HS-27A (cell line): ENCODE data around the gene NBAS.

Experiments used
- DNase-seq: peaks from one replicate; pipeline ENCODE4 v3.0.0-alpha.2; 2012; ENCODE audit warnings: low read depth, missing footprints

Gene NBAS

DNA sequence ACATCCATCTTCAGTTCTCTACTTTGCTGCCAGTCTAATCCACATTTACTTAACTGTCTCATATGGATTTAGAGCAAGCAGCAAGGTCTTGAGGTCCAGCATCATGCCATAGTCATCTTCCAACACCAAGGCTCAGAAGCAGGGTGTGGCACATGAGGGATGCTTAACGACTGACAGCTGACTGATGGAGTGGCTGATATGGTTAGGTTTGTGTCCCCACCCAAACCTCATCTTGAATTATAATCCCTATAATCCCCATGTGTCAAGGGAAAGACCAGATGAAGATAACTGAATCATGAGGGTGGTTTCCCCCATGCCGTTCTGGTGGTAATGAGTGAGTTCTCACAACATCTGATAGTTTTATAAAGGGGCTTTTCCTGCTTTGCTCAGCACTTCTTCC is 257.3 kb downstream of the NBAS start:
- DNase-seq: no peak

DNA sequence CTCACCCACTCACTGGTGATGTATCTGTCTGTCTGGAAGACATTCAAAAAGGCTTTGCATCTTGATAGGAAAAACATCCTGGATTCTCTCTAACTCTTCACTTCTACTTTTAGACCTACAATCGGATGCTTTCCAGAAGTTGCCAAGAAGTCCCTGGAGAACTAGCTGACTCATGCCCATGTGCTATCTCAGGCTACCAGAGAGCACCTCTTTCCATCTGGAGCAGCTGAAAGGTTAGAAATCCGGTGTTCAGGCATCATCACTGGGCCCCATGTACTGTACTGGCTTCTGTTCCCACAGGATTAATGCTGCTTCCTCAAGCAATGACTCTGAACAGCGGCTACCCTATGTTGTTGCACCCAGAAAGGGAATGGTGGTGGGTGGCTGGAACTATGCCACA is 259.0 kb downstream of the NBAS start:
- DNase-seq: no peak

DNA sequence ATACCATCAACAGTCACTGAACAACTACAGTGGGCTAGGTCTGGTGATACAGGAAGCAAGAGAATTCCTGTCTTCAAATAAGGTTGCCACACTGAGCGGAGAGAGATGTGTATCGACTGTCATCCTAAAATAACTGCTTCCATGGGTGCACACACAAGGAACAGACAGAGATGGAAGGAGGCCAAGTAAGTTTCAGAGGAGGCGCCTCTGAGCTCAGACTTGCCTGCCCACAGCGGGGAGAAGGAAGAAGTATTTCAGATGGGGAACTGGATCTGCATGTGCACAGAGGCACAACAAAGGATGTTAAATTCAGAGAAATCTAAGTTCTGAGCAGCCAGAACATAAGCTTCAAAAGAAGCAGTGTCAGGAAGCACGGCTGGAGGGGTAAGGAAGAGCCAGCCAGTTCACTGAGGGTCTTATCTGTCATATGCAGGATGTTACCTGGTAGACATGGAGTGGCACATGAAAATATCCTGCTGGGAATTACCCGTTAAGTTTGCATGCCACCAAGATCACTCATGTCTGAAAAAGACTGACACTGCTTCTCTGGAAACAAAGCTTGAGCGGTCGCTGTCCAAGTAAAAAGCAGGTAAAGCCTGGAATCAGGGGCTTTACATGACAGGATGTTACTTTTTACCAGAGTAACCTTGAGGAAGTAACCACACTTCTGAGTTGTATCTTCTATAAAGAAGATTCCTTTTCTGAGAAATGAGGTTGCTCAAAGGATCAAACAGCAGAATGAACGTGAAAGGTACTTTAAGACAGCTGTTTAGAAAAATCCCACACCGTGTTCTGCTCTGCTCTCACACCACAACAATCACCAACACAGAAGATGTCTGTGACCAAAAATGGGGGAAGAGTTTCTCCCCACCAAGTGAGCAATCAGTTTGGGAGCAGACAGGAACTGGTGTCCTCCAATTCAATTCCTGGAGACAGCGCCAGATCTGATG is 260.2 kb downstream of the NBAS start:
- DNase-seq: no peak

DNA sequence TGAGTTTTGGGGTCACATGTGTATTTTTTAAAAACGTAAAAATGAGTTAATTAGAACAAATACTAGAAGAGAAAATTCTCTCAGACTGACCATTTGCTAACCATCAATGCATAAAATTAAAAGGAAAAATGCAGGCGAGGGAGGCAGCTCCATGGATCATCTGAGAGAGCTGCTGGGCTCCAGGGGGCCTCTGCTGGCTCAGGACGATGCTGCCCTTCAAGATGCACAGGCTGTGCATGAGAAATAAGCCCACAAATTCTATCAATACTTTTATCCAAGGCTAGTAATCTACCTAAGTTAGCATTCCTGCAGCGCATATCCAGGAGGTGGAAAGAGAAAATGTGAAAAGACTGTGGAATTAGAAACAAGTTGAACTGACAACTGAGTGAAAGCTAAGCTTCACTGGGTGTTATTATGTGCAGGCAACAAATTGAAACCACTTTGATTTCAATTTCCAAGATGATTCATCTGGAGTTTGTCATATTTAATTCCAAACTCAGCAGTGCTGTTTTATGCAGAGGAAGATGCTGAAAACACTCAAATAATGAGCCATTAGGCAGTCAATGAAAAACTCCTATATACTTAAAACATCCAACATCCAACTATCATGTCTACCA is 261.1 kb downstream of the NBAS start:
- no peak for DNase-seq

DNA sequence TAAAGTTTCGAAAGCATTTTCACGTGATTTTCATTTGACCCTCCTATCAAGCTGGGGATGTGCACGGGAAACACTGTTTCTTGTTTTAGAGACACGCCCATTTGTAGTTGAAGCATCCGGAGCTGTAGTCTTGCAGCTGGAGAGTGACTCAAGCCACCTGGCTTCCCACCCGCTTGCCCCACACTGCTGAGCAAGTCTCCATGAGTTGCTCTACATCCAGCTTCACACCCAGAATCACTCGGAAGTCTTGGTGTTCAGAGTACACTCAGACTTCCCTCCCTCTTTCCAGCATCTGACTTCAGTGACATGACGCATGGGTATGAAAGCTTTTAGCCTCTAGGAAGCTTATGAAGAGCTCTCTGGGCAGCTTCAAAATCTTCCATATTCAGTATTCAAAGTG is 262.4 kb downstream of the NBAS start:
- DNase-seq: no peak

DNA sequence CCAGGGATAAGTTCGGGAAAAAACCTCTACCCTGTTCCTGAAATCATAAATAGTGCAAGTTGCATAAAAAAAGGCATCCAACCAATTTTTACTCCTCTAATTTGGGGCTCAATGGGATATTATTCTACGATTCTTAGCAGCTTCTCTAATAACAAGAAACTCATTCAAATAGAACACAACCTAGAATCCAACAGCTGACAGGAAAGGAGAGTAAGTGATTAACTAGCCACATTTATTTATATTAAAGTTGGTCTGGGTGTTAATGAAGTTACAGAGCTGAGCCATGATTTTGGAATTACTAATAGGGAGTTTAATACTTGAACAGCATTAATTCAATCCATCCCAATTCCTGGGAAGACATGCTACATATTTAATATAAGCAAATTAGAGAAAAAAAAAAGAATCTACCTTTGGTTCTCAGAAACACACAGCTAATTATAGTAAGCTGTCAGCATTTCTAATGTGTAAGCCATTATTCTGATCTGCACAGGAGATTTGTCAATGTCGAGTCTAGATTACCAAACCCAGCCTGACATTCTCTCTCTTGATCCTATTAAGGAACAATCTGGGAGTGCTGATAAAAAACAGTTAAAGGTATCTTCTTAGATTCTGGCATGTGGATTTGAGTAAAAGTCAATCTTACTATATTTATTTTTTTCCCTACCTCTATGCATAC is 267.7 kb downstream of the NBAS start:
- DNase-seq: no peak

DNA sequence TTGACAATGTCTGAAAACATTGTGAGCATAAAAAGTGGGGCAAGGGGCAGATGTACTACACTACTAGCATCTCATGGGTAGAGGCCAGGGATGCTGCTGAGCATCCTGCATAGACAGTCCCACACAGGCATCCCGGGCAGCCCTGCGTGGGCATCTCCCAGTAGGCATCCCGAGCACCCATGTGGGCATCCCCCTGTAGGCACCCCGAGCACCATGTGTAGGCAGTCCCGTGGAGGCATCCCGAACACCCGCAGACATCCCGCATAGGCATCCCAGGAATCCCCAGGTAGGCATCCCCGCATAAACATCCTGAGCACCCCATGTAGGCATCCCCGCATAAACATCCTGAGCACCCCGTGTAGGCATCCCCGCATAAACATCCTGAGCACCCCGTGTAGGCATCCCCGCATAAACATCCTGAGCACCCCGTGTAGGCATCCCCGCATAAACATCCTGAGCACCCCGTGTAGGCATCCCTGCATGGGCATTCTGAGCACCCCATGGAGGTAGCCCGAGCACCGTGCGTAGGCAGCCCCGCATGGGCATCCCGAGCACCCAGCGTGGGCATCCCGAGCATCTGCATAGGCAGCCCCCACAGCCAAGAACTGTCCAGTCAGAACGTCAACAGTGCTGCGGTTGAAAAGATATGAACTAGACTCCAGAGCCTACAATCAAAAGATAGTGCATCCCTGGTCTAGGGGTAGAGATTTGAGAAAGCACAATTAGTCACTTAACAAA is 273.5 kb downstream of the NBAS start:
- DNase-seq: no peak

DNA sequence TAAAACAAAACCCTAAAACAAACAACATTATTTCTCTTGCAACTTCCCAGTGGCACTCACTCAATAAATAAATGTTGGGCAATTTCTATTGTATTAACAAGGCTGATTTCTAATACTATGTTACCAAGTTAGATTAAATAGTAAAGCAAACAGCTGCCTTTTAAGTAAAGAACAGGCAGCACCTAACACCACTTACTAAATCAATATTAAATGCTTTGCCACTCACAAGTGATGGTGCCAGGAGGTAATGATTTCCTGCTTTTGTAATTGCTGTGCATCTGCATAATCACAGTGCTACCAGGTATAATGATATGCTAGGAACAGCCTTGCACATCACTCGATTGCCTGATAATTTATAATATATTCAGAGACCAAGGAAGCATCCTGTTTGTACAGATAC is 276.5 kb downstream of the NBAS start:
- no peak for DNase-seq

DNA sequence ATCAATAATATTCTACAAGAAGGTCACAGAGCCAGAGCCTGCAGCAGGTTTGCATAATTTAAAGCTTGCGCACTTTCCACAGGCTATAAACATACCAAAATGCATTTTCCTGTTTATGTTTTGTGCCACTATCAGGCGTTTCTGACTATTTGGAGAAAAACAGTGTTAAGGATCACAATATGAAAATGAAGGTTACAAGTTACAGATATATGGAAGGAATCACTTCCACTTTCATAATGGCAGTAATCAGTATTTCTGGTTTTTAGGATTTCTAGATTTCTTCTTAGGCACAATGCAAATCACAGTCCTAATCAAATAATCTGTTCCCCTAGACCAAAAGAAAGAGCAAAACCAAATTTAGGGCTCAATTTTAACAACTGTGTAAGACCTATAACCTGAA is 279.5 kb downstream of the NBAS start:
- DNase-seq: no peak

DNA sequence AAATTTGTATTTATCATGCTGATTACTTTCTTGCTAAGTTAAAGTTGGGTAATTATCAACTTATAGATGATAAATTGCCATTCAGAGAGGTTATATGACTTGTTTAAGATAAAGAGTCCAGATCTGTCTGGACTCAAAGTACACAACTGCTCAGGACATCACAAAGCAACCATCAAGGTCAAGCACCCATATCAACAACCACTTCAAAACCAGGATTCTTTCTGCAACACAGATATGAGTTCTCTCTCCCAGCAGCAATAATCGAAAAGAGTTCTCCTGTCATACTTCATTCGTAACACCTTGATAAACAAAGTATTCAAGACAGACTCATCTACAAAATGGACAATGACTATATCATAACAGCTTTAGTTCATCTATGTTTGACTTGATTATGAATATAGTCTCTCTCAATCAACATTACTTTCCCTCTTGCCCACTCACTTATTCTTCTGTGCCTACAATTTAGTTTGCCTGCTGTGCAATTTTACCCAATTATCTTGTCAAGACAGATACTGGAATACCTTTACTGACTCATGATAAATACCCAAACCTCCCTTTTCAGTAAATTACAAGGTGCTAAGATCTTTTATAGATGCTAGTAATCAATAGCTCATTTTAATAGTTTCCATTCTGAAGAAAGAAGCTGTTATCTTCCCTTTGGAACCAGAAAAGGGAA is 281.8 kb downstream of the NBAS start:
- no peak for DNase-seq

DNA sequence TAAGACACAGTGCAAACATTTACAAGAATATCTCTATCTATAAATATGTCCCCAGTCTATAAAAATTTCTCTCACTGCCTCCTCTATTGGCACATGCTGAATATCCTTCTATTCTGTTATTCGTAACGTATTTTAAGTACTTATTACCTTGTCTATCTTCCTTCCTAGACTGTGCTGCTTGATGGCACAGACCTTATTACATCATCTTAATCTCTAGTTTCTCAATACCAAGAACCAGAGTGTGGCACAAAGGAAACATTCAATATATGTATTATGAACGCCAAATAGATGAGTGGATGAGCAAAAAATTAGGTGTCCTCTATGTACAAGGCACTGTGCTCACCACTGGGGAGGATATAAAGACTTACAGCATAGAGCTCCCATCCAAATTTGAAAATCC is 282.8 kb downstream of the NBAS start:
- DNase-seq: no peak

DNA sequence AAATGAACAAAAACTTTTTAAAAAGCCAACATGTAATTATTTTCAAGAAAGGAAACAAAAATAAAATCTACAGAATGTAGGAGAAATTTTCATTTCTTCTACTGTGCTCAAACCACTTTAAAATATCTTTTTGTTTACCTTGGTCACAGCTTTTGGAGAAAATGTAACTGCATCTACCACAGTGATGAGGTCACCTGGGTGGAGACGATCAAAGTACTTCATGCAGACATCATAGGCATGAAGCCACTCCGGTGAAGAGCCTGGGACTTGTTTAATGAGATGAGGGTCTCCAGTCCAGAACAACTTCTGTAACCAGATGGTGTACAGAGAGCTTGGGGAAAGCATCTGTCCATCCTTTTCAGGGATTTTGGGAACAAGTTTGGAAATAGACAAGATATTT is 285.8 kb downstream of the NBAS start:
- DNase-seq: no peak

DNA sequence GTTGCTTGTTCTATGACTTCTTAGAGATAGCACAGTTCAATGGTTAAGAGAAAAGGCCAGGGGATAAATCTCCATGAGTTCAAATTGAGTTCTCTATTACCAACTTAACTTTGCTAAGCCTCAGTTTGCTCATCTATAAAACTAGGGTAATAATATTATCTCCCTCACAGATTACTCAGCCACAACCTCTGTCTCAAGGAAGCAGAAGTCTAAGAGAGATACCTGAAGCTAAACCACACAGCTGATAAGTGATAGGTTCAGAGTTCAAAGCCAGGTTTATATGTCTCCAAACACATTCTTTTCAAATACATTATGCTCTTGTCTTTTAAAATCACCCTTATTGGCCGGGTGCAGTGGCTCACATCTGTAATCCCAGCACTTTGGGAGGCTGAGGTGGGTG is 287.7 kb downstream of the NBAS start:
- DNase-seq: no peak

DNA sequence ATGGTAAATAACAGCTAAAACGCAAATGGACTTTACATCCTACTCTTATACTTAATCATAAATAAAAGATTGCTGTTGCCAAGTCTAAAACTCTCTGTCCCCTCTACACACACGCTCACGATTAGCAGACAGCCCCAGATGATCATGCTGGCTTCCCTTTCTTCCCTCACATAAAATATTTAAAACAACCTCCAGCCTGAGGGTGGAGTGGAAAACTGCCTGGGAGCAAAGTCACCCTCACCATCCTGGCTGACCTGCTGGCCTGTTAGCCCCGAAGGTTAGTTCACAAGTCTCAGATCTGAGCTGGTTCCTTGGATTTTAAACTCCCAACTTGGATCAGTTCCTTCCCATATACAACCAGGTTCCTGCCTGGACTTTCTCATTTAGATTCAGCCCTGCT is 288.2 kb downstream of the NBAS start:
- no peak for DNase-seq

DNA sequence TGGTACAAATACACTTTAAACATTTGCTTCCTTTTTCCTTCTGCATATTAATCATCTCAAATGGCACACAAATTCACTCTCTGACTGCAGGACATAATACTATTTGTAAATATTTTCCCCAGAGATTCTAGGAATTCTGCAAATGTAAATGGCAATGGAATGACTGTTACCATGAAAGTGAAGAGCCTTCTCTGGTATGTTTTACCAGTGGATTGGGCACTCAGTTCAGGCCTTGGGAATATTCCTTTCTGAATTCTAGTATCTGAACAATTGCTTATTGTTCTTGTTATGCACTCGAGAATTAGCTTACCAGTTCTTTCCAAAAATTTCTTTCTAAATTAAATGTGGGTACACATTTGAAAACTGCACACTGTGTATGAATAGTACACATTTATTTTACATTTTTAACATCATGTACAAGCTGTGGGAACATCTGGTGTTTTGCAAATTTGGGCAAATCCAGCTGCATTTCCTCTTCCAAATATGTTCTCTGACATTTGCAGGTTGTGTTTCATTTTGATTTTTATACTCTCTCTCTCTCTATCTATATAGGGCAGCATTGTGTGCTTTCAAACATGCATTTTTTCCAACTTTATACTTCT is 289.1 kb downstream of the NBAS start:
- no peak for DNase-seq

DNA sequence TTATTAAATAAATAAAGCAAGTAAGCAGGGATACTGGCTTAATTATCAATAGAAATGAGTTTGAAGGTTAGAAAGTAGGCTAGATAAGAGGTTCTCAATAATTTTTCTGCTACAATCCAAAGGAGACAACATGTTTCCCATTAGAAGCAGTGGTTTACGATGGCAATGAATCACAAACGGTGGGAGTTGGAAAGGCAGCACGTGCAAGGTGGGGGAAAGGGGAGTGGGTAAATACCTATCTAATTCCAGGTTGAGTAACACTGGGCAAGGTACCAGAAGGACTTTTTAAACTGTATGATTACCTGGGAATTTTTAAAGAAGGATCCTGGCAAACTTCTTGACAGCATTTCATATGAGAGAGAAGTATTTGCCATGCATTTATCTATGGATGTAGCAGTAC is 289.9 kb downstream of the NBAS start:
- DNase-seq: no peak

DNA sequence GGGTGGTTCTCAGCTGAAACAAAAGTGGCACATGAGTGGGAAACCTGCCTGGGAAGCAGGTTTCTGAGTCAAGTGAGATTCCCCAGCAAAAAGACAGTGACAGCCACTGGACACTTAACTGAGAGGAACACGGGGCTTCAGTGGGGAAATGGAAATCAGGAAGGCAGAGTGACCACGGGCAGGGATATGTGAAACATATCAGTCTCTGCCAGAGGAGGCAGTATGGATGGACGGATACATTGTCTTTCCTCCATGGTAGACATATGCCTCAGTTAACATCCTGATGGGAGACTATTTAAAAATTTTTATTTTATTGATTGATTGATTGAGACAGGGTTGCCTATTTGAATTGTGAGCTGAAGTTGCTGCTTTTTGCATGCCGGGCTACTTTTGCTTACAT is 292.1 kb downstream of the NBAS start:
- no peak for DNase-seq

DNA sequence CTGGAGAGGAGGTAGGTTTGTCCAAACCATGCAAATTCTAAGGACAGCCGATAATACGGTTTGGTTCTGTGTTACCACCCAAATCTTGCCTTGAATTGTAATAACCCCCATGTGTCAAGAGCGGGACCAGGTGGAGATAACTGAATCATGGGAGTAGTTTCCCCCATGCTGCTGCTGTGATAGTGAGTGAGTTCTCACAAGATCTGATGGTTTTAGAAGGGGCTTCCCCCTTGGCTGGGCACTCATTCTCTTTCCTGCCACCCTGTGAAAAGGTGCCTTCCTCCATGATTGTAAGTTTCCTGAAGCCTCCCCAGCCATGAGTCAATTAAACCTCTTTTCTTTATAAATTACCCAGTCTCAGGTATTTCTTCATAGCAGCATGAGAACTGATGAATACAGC is 295.2 kb downstream of the NBAS start:
- DNase-seq: no peak

DNA sequence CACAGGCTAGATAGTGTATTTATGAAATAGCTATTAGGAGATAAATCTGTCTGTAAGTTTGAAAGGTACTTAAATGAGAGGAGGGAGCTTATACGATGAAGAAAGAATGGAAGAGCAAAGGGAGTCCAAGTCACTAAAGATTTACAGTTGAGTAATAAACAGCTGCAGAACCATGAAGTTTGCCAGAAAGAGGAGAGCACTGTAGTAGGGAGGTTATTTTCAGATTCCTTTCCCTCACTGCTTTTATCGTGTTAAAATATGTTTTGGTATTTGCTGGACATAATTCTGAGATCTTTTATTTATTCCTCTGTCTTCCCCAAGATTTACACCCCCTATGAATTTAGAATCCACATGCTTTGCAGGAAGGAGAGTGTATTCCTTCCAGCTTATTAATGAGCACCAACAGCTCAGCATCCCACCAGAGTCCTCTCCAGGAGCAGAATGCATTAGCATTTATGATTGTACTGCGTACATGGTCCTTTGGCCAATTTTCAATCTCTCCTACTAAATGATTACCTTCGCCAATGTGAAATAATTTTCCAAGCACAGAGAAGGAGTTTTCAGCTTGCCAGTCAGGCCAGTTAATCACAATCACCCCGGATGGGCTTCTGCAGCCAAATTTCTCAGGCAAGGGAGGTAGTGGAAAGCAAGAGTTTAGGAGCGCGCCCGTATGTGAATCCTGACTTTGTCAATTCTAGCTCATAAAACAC is 297.0 kb downstream of the NBAS start:
- DNase-seq: no peak

DNA sequence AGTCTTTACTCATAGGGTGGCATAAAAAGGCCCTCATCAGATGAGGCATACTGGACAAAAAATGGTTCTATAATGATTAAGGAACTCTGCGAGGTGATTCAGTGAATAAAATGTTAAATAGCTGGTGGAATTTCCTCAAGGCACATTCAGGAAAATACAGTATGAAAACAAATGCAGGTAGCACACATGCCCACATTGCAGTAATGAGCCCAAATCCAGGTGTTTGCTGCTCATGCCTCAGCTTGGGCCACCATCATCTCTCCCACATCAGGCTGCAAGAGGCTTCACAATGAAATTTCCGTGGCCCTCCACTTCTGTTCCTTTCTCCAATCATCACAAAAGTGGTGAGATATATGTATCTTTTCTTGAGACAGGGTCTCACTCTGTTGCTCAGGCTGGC is 298.3 kb downstream of the NBAS start:
- no peak for DNase-seq

DNA sequence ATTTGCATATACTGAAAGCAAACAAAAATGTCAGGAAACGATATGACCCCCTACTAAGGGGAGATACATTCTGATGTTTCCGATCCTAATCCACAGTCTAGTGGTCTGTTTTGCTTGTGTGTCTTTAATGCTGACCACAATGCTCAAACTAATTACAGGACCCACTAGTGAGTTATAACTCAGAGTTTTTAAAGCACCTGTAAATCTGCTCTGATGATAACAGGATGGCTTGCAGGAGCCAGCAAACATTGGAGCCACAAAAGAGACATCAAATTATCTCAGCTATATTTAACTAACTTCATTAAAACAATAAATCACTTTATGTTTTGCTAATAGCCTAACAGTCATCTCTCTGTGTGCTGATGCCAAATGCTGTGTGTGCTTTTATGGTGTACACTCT is 300.3 kb downstream of the NBAS start:
- DNase-seq: no peak
